Panc1 (cell line): Measurements from ENCODE around the gene HOXB5.

Experiments used
- POLR2AphosphoS5 ChIP-seq: IDR thresholded peaks from 2 replicates; pipeline ENCODE4 v1.6.1; 2012; ENCODE audit warnings: mild to moderate bottlenecking, low read depth, low read length, moderate library complexity
- TF ChIP-seq, protein P1 (sequence below): fragments of 450-650 bp; IDR thresholded peaks from 2 replicates; pipeline ENCODE4 v1.5.1; 2017; ENCODE audit warnings: mild to moderate bottlenecking

DNA sequence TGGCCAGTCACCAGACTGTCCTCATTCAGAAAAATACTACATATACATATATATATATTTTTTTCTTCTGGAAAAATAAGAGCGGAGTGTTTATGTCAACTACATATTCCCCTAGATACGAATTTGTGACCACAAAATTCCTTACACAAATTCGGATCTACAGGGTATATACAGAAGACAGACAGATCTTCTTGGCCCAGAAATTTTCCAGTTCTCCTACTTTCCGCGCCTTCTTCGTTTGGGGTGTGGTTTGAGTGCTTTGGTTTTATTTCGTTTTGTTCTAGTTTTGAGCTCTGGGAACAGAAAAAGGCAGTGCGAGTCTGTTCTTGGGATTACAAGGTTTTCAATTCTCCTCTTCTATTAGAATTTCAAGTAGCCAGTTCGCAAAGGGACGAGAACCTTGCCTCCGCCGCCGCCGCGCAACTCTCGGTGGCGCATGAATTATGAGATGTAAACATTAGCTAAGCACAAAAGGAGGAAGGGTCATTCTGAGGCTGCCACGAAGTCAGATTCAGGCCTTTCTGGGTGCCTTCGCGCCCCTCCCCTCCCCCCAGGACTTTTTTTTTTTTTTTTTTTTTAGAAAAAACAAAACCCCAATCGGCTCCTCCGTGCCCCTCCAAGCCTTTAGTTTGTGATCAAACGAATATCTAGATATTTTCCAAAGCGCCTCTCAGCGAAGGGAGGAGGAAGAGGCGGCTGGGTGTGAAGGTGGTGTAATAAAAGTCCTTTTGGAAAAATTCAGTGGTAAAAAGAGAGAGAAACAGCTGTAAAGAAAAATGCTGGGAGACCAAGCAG lies 13.6 kb downstream of the HOXB5 start:
- TF ChIP-seq, protein P1, sequence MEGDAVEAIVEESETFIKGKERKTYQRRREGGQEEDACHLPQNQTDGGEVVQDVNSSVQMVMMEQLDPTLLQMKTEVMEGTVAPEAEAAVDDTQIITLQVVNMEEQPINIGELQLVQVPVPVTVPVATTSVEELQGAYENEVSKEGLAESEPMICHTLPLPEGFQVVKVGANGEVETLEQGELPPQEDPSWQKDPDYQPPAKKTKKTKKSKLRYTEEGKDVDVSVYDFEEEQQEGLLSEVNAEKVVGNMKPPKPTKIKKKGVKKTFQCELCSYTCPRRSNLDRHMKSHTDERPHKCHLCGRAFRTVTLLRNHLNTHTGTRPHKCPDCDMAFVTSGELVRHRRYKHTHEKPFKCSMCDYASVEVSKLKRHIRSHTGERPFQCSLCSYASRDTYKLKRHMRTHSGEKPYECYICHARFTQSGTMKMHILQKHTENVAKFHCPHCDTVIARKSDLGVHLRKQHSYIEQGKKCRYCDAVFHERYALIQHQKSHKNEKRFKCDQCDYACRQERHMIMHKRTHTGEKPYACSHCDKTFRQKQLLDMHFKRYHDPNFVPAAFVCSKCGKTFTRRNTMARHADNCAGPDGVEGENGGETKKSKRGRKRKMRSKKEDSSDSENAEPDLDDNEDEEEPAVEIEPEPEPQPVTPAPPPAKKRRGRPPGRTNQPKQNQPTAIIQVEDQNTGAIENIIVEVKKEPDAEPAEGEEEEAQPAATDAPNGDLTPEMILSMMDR: no peak
- no peak; the same call in 1 of the 2 replicates for TF ChIP-seq POLR2AphosphoS5
